ENCODE results near the gene RAB35. TPM values are rescaled to one million over a fixed set of nuclear protein-coding genes. Genes with fewer than 3 reads are reported as not detected.

Gene RAB35
- total and polyA plus RNA-seq, 2 of the 4 experiments (the other 2 are of a cell fraction): 32.6 to 49.6 TPM

DNA sequence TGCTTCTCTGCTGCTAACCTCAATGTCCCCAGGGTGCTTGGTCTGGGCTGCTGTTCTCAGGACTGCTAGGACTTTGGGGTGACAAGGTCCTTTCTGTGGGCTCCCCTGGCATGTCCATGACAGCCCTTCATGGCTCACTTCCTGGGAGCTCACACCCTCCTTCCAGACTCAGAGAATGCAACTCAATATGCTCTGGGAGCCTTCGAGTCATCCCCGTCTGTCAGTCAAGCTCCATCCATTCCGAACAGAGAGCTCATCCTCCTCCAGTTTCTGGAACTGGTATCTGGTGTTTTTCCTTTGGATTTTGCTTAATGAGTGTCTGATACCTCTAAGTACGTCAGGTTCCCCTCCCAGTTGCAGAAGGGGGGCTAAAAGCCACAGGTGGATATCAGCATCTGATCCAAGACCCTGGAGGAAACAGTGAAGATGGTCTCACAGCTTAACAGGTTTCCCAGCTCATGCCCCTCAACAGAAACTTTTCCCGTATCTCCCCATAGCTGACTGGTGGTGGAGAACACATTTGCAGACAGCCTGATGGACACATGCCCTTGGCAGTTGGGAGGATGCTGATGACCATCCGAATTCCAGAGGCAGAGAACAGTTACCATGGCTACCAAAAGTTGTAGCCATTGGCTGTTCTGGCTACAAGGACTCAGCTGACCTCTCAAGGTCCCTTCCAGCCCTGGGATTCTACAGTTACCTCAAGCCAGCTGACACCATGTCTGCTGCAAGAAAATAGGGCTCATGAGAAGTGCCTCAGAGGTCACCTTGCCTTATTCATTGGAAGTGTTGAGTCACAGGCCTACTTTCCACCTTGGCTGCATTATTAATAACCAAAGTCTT is 9.5 kb upstream of the RAB35 start:
- in situ Hi-C loops (cut with MboI; ENCODE audit: low sequenced_read_pairs) (no loop called here), intact Hi-C loops (cut with micrococcal nuclease) (no loop called here), dilution Hi-C loops (cut with HindIII; ENCODE audit: low sequenced_read_pairs, unreplicated experiment) (no loop called here)
- Histone ChIP-seq H3K79me1 (ENCODE audit: low read depth in 1 of 2, low read length in 2 of 2) (peaks cover 0 to 22% of the 10 kb centered on the region in 2 experiments; a peak in 3 of 4 replicates), H2BK15ac (ENCODE audit: low read depth, low read length) (no peak overlapping the region), H3K56ac (ENCODE audit: extremely low read depth, insufficient read depth, low read length) (no peak overlapping the region), H3K14ac (replicated peaks; ENCODE audit: low read depth, low read length) (no peak overlapping the region), H3K9me1 (ENCODE audit: insufficient read depth, low read length) (peaks cover 14% of the 10 kb centered on the region), H3K9ac (ENCODE audit: low read depth, low read length) (no peak overlapping the region), H3K4ac (ENCODE audit: low read depth, low read length) (no peak overlapping the region), H3K27me3 (ENCODE audit: control insufficient read depth, insufficient read depth, low read length) (no peaks in the 10 kb centered on the region), H2AFZ (replicated peaks; ENCODE audit: low read length, poor library complexity) (no peak overlapping the region), H4K5ac (ENCODE audit: low read depth, low read length) (no peak overlapping the region), H3K4me1 (ENCODE audit: control insufficient read depth, insufficient read depth, low read length) (peaks cover 9% of the 10 kb centered on the region; the same call in 1 of the 2 replicates), H3K27ac (ENCODE audit: insufficient read depth, low read length) (no peak overlapping the region), H3K9me3 (ENCODE audit: control insufficient read depth, insufficient read depth, low read length) (no peaks in the 10 kb centered on the region), H3K18ac (ENCODE audit: low read depth, low read length) (no peak overlapping the region), H4K91ac (ENCODE audit: insufficient read depth, low read depth, low read length) (no peak overlapping the region), H2BK120ac (ENCODE audit: low read depth, low read length) (no peak overlapping the region), H2BK5ac (ENCODE audit: low read depth, low read length, poor library complexity, severe bottlenecking) (no peak overlapping the region), H4K20me1 (ENCODE audit: insufficient read depth, low read length) (peaks cover 10% of the 10 kb centered on the region; the same call in 1 of the 2 replicates), H2AK9ac (replicated peaks; ENCODE audit: low read depth, low read length, poor library complexity) (no peak overlapping the region), H3K23ac (ENCODE audit: low read depth, low read length) (no peak overlapping the region), H3K36me3 (ENCODE audit: control insufficient read depth, insufficient read depth, low read length) (peaks cover 47% of the 10 kb centered on the region), H4K8ac (ENCODE audit: low read depth in 2 of 2, low read length in 2 of 2) (no peak overlapping the region), H2BK20ac (ENCODE audit: low read depth, low read length) (no peak overlapping the region), H3K4me2 (ENCODE audit: low read depth, low read length) (no peak overlapping the region), H3K4me3 (ENCODE audit: insufficient read depth, low read depth, low read length) (no peak overlapping the region), H2AK5ac (ENCODE audit: low read depth, low read length) (no peak overlapping the region)
- POLR2A ChIA-PET (ENCODE audit: unreplicated experiment): no interaction called here
- DNase-seq (peak; percentile 35), ATAC-seq (ENCODE audit: low read depth) (peak; percentile 9; the same call in 1 of the 2 replicates)
- TF ChIP-seq SMC3 (IDR thresholded peaks at IDR 0.05; ENCODE audit: low read depth, low read length): no peak
- TF ChIP-seq BHLHE40 (IDR thresholded peaks at IDR 0.05; ENCODE audit: low read depth, low read length): no peak
- no peak for TF ChIP-seq MAFK (IDR thresholded peaks at IDR 0.05; ENCODE audit: low read depth, low read length)
- no peak for TF ChIP-seq RAD21 (IDR thresholded peaks at IDR 0.05; ENCODE audit: low read length)
- no peak for TF ChIP-seq RFX5 (IDR thresholded peaks at IDR 0.05; ENCODE audit: low read depth, low read length)
- TF ChIP-seq CHD1 (IDR thresholded peaks at IDR 0.05; ENCODE audit: low read depth, low read length): no peak
- TF ChIP-seq, protein P1, sequence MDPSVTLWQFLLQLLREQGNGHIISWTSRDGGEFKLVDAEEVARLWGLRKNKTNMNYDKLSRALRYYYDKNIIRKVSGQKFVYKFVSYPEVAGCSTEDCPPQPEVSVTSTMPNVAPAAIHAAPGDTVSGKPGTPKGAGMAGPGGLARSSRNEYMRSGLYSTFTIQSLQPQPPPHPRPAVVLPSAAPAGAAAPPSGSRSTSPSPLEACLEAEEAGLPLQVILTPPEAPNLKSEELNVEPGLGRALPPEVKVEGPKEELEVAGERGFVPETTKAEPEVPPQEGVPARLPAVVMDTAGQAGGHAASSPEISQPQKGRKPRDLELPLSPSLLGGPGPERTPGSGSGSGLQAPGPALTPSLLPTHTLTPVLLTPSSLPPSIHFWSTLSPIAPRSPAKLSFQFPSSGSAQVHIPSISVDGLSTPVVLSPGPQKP (IDR thresholded peaks at IDR 0.05; ENCODE audit: borderline replicate concordance, low read depth, low read length): no peak
- TF ChIP-seq RCOR1 (IDR thresholded peaks at IDR 0.05; ENCODE audit: insufficient replicate concordance, low read length): no peak
- TF ChIP-seq, protein P2, sequence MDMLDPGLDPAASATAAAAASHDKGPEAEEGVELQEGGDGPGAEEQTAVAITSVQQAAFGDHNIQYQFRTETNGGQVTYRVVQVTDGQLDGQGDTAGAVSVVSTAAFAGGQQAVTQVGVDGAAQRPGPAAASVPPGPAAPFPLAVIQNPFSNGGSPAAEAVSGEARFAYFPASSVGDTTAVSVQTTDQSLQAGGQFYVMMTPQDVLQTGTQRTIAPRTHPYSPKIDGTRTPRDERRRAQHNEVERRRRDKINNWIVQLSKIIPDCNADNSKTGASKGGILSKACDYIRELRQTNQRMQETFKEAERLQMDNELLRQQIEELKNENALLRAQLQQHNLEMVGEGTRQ (IDR thresholded peaks at IDR 0.05; ENCODE audit: low read depth, low read length): no peak
- WGBS, 2 experiments (ENCODE audit: extremely low coverage in 2 of 2, insufficient read length in 1 of 2): 80% methylated on average over 2 of the region's 6 CpGs; no CpG with 5 or more reads in 1 of the 2 experiments
- no TSS peak for BruUV-seq (replicated peaks)
- CTCF ChIA-PET: no interaction called here

Measured in IMR-90 (cell line).